Gastrocnemius medialis (tissue), 4 donors: ENCODE measurements around the gene RBM42. TPM values are rescaled to one million over a fixed set of nuclear protein-coding genes. Genes with fewer than 3 reads are reported as not detected.

ENCODE experiments used
- ATAC-seq, 2 donors: fragments of 150-250 bp; one replicate each; pipeline ENCODE4 v1.9.1; 2016
- DNase-seq, 2 donors: peaks; one replicate each; pipeline ENCODE4 v3.0.0-alpha.2; 2019
- H3K27ac ChIP-seq, 4 donors: fragments of 200-600 bp; sonication (generic); 1 replicate in 1 of 4; 2 replicates in 3 of 4; pipeline ENCODE4 v1.5.1; 2016 to 2018; ENCODE audit warnings: mild to moderate bottlenecking in 2 of 4, moderate library complexity in 1 of 4
- H3K27me3 ChIP-seq, 3 donors: fragments of 200-600 bp; sonication (generic) in 2 of 3; 1 replicate in 1 of 3; 2 replicates in 2 of 3; pipeline versions ENCODE4 v1.5.1 to v1.6.0; 2016 to 2019; ENCODE audit warnings: mild to moderate bottlenecking in 1 of 3, moderate library complexity in 1 of 3
- H3K36me3 ChIP-seq, 2 donors: fragments of 200-600 bp; sonication (generic) in 1 of 2; one replicate each; pipeline ENCODE4 v1.5.1; 2017 to 2018
- H3K4me1 ChIP-seq, 2 donors: fragments of 200-600 bp; sonication (generic) in 1 of 2; one replicate each; pipeline ENCODE4 v1.5.1; 2016 to 2017; ENCODE audit warnings: mild to moderate bottlenecking in 2 of 2
- H3K4me3 ChIP-seq, 4 donors: fragments of 200-600 bp; sonication (generic) in 3 of 4; 1 replicate in 1 of 4; 2 replicates in 3 of 4; pipeline ENCODE4 v1.5.1; 2016 to 2019; ENCODE audit warnings: mild to moderate bottlenecking in 2 of 4
- H3K9me3 ChIP-seq, 3 donors: fragments of 200-600 bp; sonication (generic) in 2 of 3; 1 replicate in 1 of 3; 2 replicates in 2 of 3; pipeline ENCODE4 v1.5.1; 2016 to 2019
- POLR2A ChIP-seq, 2 donors: fragments of 450-650 bp; IDR thresholded peaks; one replicate each; pipeline ENCODE4 v1.6.1; 2017; ENCODE audit warnings: antibody characterized with exemption in 2 of 2, mild to moderate bottlenecking in 2 of 2, moderate library complexity in 2 of 2
- in situ Hi-C, 4 donors: fragments of 200-750 bp; cut with MboI; loops; one replicate each; pipeline versions ENCODE4 v1.15.0 to v1.8.0; 2017; ENCODE audit warnings: low sequenced_read_pairs in 4 of 4
- intact Hi-C: fragments of 100-400 bp; cut with DNase I; formaldehyde crosslinking; loops from one replicate; pipeline ENCODE4 v1.15.1; 2023; ENCODE audit warnings: low total_unique reads
- total RNA-seq, 4 donors: library from RNA; depleted of rRNA; stranded (reverse); fragments of >200 nt; gene quantifications; one replicate each; pipeline versions ENCODE4 v1.1.0 to v1.2.3, GENCODE V29; 2016
- TF ChIP-seq, protein P1 (sequence below), 5 experiments: fragments of 450-650 bp in 3 of 5; fragments of 200-600 bp in 2 of 5; sonication (generic) in 2 of 5; IDR thresholded peaks in 4 of 5; conservative IDR thresholded peaks in 1 of 5; 1 replicate in 4 of 5; 2 replicates in 1 of 5; pipeline ENCODE4 v1.5.1; 2016 to 2019; ENCODE audit warnings: antibody characterized with exemption in 5 of 5, mild to moderate bottlenecking in 3 of 5, moderate library complexity in 3 of 5

Gene RBM42
- total RNA-seq, 4 donors from 2014 or later, result 45.8 to 77.8 (median 75.4) TPM

DNA sequence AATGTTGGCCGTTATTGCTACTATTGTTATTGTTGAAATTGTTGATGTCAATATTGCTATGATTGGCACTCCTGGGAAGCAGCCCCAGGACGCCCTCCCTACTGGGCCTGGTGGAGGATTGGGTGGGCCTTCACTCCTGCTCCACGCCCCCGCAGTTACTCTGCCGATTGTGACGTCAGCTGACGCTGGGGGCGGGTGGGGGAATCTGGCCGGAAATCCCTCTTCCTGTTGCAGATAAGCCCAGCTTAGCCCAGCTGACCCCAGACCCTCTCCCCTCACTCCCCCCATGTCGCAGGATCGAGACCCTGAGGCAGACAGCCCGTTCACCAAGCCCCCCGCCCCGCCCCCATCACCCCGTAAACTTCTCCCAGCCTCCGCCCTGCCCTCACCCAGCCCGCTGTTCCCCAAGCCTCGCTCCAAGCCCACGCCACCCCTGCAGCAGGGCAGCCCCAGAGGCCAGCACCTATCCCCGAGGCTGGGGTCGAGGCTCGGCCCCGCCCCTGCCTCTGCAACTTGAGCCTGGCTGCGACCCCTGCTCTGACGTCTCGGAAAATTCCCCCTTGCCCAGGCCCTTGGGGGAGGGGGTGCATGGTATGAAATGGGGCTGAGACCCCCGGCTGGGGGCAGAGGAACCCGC, 12.8 kb downstream of the RBM42 start, which contains the start of gene ETV2:
Gene ETV2, plus strand, starts transcription at position 231 of the 637 bp plus-strand sequence. CDS start 716 bp downstream, outside the sequence.
- H3K27ac ChIP-seq, result no peak within 1 kb of the TSS
- in situ Hi-C loops, result no loop called here
- no peak for DNase-seq

DNA sequence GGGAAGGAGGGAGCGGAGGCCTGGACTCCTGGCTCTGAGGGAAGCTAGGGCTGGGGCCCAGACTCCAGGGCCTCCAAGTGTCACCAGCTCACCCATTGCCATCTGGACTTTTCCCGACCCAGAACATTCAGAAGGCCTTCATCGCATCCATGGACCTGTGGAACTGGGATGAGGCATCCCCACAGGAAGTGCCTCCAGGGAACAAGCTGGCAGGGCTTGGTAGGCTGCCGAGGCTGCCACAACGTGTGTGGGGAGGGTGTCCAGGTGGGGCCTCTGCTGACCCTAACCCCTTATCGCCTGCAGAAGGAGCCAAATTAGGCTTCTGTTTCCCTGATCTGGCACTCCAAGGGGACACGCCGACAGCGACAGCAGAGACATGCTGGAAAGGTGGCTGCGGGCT, 13.5 kb downstream of the RBM42 start:
- in situ Hi-C loops (no loop called here), intact Hi-C loops (no loop called here)
- Histone ChIP-seq H3K27ac (no peak overlapping the region), H3K9me3 (no peaks in the 10 kb centered on the region), H3K4me1 (peaks cover under 1 to 13% of the 10 kb centered on the region in 2 donors), H3K27me3 (no peaks in the 10 kb centered on the region), H3K36me3 (peaks cover 0 to 9% of the 10 kb centered on the region in 2 donors), H3K4me3 (no peak overlapping the region)
- TF ChIP-seq, protein P1, sequence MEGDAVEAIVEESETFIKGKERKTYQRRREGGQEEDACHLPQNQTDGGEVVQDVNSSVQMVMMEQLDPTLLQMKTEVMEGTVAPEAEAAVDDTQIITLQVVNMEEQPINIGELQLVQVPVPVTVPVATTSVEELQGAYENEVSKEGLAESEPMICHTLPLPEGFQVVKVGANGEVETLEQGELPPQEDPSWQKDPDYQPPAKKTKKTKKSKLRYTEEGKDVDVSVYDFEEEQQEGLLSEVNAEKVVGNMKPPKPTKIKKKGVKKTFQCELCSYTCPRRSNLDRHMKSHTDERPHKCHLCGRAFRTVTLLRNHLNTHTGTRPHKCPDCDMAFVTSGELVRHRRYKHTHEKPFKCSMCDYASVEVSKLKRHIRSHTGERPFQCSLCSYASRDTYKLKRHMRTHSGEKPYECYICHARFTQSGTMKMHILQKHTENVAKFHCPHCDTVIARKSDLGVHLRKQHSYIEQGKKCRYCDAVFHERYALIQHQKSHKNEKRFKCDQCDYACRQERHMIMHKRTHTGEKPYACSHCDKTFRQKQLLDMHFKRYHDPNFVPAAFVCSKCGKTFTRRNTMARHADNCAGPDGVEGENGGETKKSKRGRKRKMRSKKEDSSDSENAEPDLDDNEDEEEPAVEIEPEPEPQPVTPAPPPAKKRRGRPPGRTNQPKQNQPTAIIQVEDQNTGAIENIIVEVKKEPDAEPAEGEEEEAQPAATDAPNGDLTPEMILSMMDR (IDR thresholded peaks at IDR 0.05 in 4 of 5, conservative IDR thresholded peaks at IDR 0.05 in 1 of 5), result no peak
- no peak for TF ChIP-seq POLR2A (IDR thresholded peaks at IDR 0.05)
- DNase-seq (no peak), ATAC-seq (no peak)

More for the DNA sequence above, 12.8 kb downstream of the RBM42 start, which contains the start of gene ETV2:
- H3K4me3 ChIP-seq, result no peak within 1 kb of the TSS
- H3K27me3 ChIP-seq, result no peaks in the 10 kb centered on the region
- intact Hi-C loops, result no loop called here
- H3K4me1 ChIP-seq, result peaks cover 0 to 13% of the 10 kb centered on the region in 2 donors
- no peak for TF ChIP-seq POLR2A (IDR thresholded peaks at IDR 0.05)
- TF ChIP-seq, protein P1 (IDR thresholded peaks at IDR 0.05 in 4 of 5, conservative IDR thresholded peaks at IDR 0.05 in 1 of 5), result no peak
- no peaks in the 10 kb centered on the region for H3K9me3 ChIP-seq
- peaks cover 0 to 15% of the 10 kb centered on the region in 2 donors for H3K36me3 ChIP-seq
- no peak for ATAC-seq

DNA sequence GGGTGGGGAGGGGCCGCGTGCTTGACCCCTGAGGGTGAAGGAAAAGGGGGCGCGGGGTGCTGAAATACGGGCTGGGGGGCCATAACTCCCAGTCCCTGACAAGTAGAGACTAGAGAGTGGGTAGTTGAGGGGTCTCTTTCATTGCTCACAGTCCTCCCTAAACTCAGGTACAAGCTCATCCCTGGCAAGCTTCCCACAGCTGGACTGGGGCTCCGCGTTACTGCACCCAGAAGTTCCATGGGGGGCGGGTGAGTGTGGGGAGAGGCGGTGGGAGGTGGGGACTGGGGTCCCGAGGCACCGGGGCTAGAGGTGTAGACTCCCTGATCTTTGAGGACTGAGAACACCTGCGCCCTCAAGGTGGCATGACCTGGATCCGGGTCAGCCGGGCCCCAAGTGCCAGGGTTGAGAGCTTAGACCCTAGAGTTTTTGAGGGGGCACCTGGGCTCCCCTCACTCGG, 14.0 kb downstream of the RBM42 start:
- in situ Hi-C loops, result no loop called here
- Histone ChIP-seq H3K9me3 (no peaks in the 10 kb centered on the region), H3K4me1 (peaks cover 6 to 16% of the 10 kb centered on the region in 2 donors), H3K27ac (peak overlapping the region in 2 of 4 donors; percentile 80 to 88), H3K36me3 (peaks cover 0 to 4% of the 10 kb centered on the region in 2 donors), H3K4me3 (peak overlapping the region; percentile 64 to 83 (median 76)), H3K27me3 (no peaks in the 10 kb centered on the region)
- TF ChIP-seq, protein P1 (IDR thresholded peaks at IDR 0.05 in 4 of 5, conservative IDR thresholded peaks at IDR 0.05 in 1 of 5), result no peak
- TF ChIP-seq POLR2A (IDR thresholded peaks at IDR 0.05), result no peak
- intact Hi-C loops, result no loop called here
- ATAC-seq, result no peak
- DNase-seq, result no peak

DNA sequence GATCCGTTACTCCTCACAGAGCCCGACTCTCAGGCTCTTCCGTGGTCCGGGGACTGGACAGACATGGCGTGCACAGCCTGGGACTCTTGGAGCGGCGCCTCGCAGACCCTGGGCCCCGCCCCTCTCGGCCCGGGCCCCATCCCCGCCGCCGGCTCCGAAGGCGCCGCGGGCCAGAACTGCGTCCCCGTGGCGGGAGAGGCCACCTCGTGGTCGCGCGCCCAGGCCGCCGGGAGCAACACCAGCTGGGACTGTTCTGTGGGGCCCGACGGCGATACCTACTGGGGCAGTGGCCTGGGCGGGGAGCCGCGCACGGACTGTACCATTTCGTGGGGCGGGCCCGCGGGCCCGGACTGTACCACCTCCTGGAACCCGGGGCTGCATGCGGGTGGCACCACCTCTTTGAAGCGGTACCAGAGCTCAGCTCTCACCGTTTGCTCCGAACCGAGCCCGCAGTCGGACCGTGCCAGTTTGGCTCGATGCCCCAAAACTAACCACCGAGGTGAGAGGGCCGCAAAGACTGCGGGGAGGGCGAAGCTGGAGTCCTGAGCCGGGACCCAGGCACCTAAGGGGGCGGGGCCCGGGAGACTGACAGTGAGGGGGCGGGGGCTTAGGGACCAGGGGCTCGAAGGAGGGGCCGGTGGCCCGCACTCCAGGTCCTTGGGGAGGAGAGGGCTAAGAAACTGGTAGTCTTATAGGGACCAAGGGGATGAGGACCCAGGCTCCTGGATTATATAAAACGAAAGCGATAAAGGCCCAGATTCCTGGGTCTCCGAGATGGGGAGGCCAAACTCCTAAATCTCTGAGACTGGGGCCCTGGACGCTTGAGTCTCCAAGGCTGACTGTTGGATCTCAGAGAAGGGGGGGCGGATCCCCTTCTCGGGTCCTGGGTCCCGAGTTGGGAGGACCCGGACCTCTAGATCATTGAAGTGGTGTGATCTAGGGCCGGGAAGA, 14.7 kb downstream of the RBM42 start:
- Histone ChIP-seq H3K4me1 (peaks cover 6 to 16% of the 10 kb centered on the region in 2 donors), H3K4me3 (peak overlapping the region; percentile 64 to 83 (median 76)), H3K27ac (peak overlapping the region; percentile 78 to 93 (median 84)), H3K9me3 (no peaks in the 10 kb centered on the region), H3K27me3 (no peaks in the 10 kb centered on the region), H3K36me3 (no peaks in the 10 kb centered on the region)
- ATAC-seq (no peak), DNase-seq (peak; percentile 28 to 49)
- intact Hi-C loops, result loop anchor here (1.0 to 2.0 kb wide), 3 partner anchors 14 to 99 kb away; partner anchors contain the start of genes RBM42 and TMEM147
- in situ Hi-C loops, result no loop called here
- TF ChIP-seq POLR2A (IDR thresholded peaks at IDR 0.05), result no peak
- TF ChIP-seq, protein P1 (IDR thresholded peaks at IDR 0.05 in 4 of 5, conservative IDR thresholded peaks at IDR 0.05 in 1 of 5), result no peak
